Kidney (tissue), 14 donors: ENCODE measurements around the gene M6PR. TPM values are rescaled to one million over a fixed set of nuclear protein-coding genes. Genes with fewer than 3 reads are reported as not detected.

ENCODE experiments used
- DNase-seq, 5 donors: peaks; one replicate each; pipeline ENCODE4 v3.0.0-alpha.2; 2013 to 2020
- FAIRE-seq: peaks from 2 replicates; lab custom pipeline; 2012; peaks lifted over from hg19 to GRCh38; lab: Jason Lieb, UNC
- H3K27ac ChIP-seq, 2 donors: one replicate each; pipeline ENCODE4 v1.7.0; 2013; ENCODE audit warnings: low read depth in 2 of 2, low read length in 2 of 2, inconsistent platforms in 1 of 2
- H3K27me3 ChIP-seq: one replicate; pipeline ENCODE4 v1.7.1; 2013; ENCODE audit warnings: low read length, inconsistent platforms; ENCODE audit not compliant: control insufficient read depth, insufficient read depth
- H3K36me3 ChIP-seq, 3 donors: one replicate each; pipeline versions ENCODE4 v1.7.0 to v1.7.1; 2013; ENCODE audit warnings: low read length in 3 of 3, control low read depth in 1 of 3, inconsistent platforms in 1 of 3; ENCODE audit not compliant: insufficient read depth in 3 of 3, control insufficient read depth in 2 of 3
- H3K4me1 ChIP-seq, 3 donors: one replicate each; pipeline versions ENCODE4 v1.7.0 to v1.7.1; 2013; ENCODE audit warnings: low read length in 3 of 3, inconsistent platforms in 1 of 3, low read depth in 1 of 3; ENCODE audit not compliant: control insufficient read depth in 2 of 3, insufficient read depth in 2 of 3
- H3K4me3 ChIP-seq, 3 donors: one replicate each; pipeline versions ENCODE4 v1.7.0 to v1.8.1; 2013; ENCODE audit warnings: low read length in 3 of 3, control low read depth in 1 of 3, inconsistent platforms in 1 of 3
- H3K9ac ChIP-seq, 3 donors: one replicate each; pipeline versions ENCODE4 v1.7.0 to v1.7.1; 2013; ENCODE audit warnings: low read length in 3 of 3, control low read depth in 1 of 3, inconsistent platforms in 1 of 3
- H3K9me3 ChIP-seq, 3 donors: one replicate each; pipeline versions ENCODE4 v1.7.0 to v1.7.1; 2013; ENCODE audit warnings: low read length in 3 of 3, control low read depth in 1 of 3, inconsistent platforms in 1 of 3; ENCODE audit not compliant: control insufficient read depth in 2 of 3, insufficient read depth in 1 of 3
- intact Hi-C: fragments of 100-400 bp; cut with DNase I; formaldehyde crosslinking; loops from one replicate; pipeline ENCODE4 v1.11.1; 2022
- polyA plus RNA-seq: library from polyadenylated mRNA; stranded (reverse); fragments of 350-450 nt; fragmentation: Illumina TruSeq; extraction: RNeasy Lipid Tissue Mini Kit (QIAGEN cat#74804); gene quantifications from one replicate; pipeline ENCODE4 v1.2.3, GENCODE V29; 2014; ENCODE audit warnings: low read depth, low replicate concordance; ENCODE audit not compliant: insufficient read depth
- total RNA-seq: library from RNA; stranded (reverse); fragmentation: NEBNext Ultra II Directional; extraction: Animal tissue kit (Norgen Biotek cat#: 25700); gene quantifications from one replicate; pipeline ENCODE4 v1.2.1, GENCODE V29; 2021
- TF ChIP-seq, protein P1 (sequence below): IDR thresholded peaks from 3 replicates; pipeline ENCODE4 v1.5.1; 2012; ENCODE audit warnings: mild to moderate bottlenecking, moderate library complexity, borderline replicate concordance; ENCODE audit not compliant: insufficient read depth; ENCODE audit errors: extremely low read depth
- donor health status: control.
- donor health status: control.
- donor health status: control.
- donor health status: control.
- donor health status: control.
- donor health status: DM: yes; HTN: yes; CAD: no.
- donor health status: Normal renal cell carcinoma (clear cell type).

The M6PR gene
- total and polyA plus RNA-seq, 2 donors from 2014 or later, result 84.7 to 165 TPM

DNA sequence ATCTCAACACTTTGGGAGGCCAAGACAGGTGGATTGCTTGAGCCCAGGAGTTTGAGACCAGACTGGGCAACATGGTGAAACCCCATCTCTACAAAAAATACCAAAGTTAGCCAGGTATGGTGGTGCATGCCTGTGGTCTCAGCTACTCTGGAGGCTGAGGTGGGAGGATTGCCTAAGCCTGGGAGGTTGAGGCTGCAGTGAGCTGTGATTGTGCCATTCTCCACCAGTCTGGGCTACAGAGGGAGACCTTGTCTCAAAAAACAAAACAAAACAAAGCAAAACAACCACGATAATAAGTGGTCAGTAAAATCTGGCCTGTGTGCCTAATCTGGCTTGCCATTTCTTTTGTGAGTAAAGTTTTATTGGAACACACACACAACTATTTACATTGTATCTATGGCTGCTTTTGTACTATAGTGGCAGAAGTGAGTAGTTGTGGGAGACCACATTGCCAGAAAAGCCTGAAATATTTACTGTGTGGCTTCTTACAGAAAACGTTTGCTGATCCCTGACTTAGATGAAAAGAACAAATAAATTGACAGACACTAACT, 20.5 kb upstream of the M6PR start:
- Histone ChIP-seq H3K27ac (no peak overlapping the region), H3K36me3 (no peaks in the 10 kb centered on the region), H3K4me1 (no peaks in the 10 kb centered on the region), H3K9ac (no peak overlapping the region), H3K27me3 (no peaks in the 10 kb centered on the region), H3K4me3 (no peak overlapping the region), H3K9me3 (peaks cover 0 to 15% (median 0%) of the 10 kb centered on the region in 3 donors)
- intact Hi-C loops, result no loop called here
- TF ChIP-seq, protein P1, sequence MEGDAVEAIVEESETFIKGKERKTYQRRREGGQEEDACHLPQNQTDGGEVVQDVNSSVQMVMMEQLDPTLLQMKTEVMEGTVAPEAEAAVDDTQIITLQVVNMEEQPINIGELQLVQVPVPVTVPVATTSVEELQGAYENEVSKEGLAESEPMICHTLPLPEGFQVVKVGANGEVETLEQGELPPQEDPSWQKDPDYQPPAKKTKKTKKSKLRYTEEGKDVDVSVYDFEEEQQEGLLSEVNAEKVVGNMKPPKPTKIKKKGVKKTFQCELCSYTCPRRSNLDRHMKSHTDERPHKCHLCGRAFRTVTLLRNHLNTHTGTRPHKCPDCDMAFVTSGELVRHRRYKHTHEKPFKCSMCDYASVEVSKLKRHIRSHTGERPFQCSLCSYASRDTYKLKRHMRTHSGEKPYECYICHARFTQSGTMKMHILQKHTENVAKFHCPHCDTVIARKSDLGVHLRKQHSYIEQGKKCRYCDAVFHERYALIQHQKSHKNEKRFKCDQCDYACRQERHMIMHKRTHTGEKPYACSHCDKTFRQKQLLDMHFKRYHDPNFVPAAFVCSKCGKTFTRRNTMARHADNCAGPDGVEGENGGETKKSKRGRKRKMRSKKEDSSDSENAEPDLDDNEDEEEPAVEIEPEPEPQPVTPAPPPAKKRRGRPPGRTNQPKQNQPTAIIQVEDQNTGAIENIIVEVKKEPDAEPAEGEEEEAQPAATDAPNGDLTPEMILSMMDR, result no peak
- FAIRE-seq (no peak), DNase-seq (no peak)

DNA sequence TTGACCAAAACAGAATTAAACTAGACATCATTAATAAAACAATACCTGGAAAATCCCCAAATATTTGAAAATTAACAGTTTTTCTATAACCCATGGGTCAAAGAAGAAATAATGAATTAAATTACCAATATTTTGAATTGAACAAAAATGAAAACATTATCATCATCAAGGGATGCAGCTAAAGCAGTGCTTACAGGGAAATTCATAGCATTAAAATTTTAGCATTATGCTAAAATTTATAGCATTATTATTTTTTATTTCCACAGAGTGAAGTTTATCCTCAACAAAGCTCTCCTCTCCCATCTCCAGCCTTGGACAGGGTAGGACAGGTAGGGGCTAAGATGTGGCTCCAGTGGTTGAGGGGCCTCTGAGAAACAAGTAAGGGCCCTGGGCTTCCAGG, 19.3 kb upstream of the M6PR start:
- no peaks in the 10 kb centered on the region for H3K36me3 ChIP-seq
- TF ChIP-seq, protein P1, result no peak
- DNase-seq, result no peak
- no peak overlapping the region for H3K4me3 ChIP-seq
- FAIRE-seq, result no peak
- peaks cover 0 to 15% (median 0%) of the 10 kb centered on the region in 3 donors for H3K9me3 ChIP-seq
- intact Hi-C loops, result no loop called here
- no peaks in the 10 kb centered on the region for H3K4me1 ChIP-seq
- H3K9ac ChIP-seq, result no peak overlapping the region
- no peak overlapping the region for H3K27ac ChIP-seq
- H3K27me3 ChIP-seq, result no peaks in the 10 kb centered on the region

DNA sequence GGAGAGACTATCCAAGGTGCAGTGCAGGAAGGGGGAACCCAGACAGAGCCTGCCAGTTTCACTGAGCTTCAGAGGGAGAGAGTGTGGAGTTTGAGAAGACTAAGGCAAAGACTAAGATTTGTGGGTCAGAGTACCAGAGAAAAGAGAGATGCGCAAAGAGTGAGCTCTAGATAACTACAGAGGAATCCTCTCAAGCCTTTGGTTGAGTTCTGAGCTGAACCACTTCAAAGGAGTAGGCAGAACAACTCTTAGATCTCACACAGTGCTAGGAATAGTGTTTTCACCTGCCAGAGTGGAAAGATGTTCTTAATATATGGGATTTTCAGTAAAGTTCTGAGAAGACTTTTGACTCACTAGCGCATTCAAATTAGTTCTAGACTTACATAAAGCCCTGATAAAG, 10.7 kb upstream of the M6PR start:
- no peak overlapping the region for H3K9ac ChIP-seq
- no peaks in the 10 kb centered on the region for H3K9me3 ChIP-seq
- no peaks in the 10 kb centered on the region for H3K36me3 ChIP-seq
- no peak overlapping the region for H3K4me3 ChIP-seq
- no peaks in the 10 kb centered on the region for H3K27me3 ChIP-seq
- no peaks in the 10 kb centered on the region for H3K4me1 ChIP-seq
- intact Hi-C loops, result no loop called here
- FAIRE-seq (no peak), DNase-seq (no peak)
- H3K27ac ChIP-seq, result no peak overlapping the region
- TF ChIP-seq, protein P1, result no peak

DNA sequence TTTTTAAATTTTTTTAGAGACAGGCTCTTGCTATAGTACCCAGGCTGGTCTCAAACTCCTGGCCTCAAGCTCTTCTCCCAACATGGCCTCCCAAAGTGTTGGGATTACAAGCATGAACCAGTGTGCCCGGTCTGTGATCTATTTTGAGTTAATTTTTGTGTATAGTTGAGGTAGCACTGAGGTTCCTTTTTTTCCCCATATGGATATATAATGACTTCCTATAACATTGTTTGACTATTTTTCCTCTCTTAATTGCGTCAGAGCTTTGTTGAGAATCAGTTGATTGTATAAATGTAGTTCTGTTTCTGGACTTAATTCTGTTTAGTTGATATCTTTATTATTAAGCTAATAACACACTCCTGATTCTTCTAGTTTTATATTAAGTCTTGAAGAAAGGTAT, 8.6 kb upstream of the M6PR start:
- Histone ChIP-seq H3K9ac (no peak overlapping the region), H3K4me3 (no peak overlapping the region), H3K27me3 (no peaks in the 10 kb centered on the region), H3K4me1 (no peaks in the 10 kb centered on the region), H3K36me3 (no peaks in the 10 kb centered on the region), H3K27ac (no peak overlapping the region), H3K9me3 (peaks cover 0 to 3% (median 0%) of the 10 kb centered on the region in 3 donors)
- TF ChIP-seq, protein P1, result no peak
- DNase-seq (no peak), FAIRE-seq (no peak)
- intact Hi-C loops, result no loop called here
